Activated CD8-positive, alpha-beta T cell treated with anti-CD3 and anti-CD28 coated beads for 36 hours (primary cell): Measurements from ENCODE around the gene SMIM38. TPM values are rescaled to one million over a fixed set of nuclear protein-coding genes. Genes with fewer than 3 reads are reported as not detected.

Source experiments
- ATAC-seq: fragments of 200-7000 bp; cut with Tn5 transposase; one replicate; pipeline ENCODE4 v1.10.0; 2021; ENCODE audit warnings: mild to moderate bottlenecking, moderate library complexity
- CTCF ChIA-PET: fragments of 350-600 bp; sonication (Branson Sonifier 250); formaldehyde crosslinking; loops from one replicate; lab custom pipeline; 2021; ENCODE audit warnings: antibody characterized with exemption; lab: Charles Lee
- POLR2A ChIA-PET: fragments of 350-600 bp; sonication (Branson Sonifier 250); formaldehyde crosslinking; loops from one replicate; lab custom pipeline; 2021; ENCODE audit warnings: antibody characterized with exemption; lab: Charles Lee
- DNase-seq: peaks from one replicate; pipeline ENCODE4 v3.0.0-alpha.2; 2020
- H3K27ac Mint-ChIP-seq: one replicate; pipeline ENCODE4 v1.8.0; 2021; ENCODE audit warnings: mild to moderate bottlenecking, mixed read lengths
- H3K27me3 Mint-ChIP-seq: one replicate; pipeline ENCODE4 v1.8.0; 2021; ENCODE audit warnings: mixed read lengths
- H3K36me3 Mint-ChIP-seq: one replicate; pipeline ENCODE4 v1.8.0; 2021; ENCODE audit warnings: low read depth, mixed read lengths
- H3K4me1 Mint-ChIP-seq: one replicate; pipeline ENCODE4 v1.8.0; 2021; ENCODE audit warnings: low read depth, mixed read lengths
- H3K4me3 Mint-ChIP-seq: one replicate; pipeline ENCODE4 v1.8.0; 2021; ENCODE audit warnings: mild to moderate bottlenecking, moderate library complexity, mixed read lengths
- H3K9me3 Mint-ChIP-seq: one replicate; pipeline ENCODE4 v1.8.0; 2021; ENCODE audit warnings: mixed read lengths
- intact Hi-C: fragments of 100-400 bp; cut with micrococcal nuclease; formaldehyde crosslinking; loops from one replicate; pipeline ENCODE4 v1.10.0; 2022
- total RNA-seq, 2 experiments: library from RNA; stranded (reverse); gene quantifications; one replicate each; pipeline ENCODE4 v1.2.3, GENCODE V29; 2021
- TF ChIP-seq, protein P1 (sequence below): fragments of 200-600 bp; IDR thresholded peaks from one replicate; pipeline ENCODE4 v1.8.0; 2022; ENCODE audit warnings: antibody characterized with exemption, mild to moderate bottlenecking

Gene SMIM38
- total RNA-seq, 2 experiments from 2014 or later, result 0.31 to 0.77 TPM

DNA sequence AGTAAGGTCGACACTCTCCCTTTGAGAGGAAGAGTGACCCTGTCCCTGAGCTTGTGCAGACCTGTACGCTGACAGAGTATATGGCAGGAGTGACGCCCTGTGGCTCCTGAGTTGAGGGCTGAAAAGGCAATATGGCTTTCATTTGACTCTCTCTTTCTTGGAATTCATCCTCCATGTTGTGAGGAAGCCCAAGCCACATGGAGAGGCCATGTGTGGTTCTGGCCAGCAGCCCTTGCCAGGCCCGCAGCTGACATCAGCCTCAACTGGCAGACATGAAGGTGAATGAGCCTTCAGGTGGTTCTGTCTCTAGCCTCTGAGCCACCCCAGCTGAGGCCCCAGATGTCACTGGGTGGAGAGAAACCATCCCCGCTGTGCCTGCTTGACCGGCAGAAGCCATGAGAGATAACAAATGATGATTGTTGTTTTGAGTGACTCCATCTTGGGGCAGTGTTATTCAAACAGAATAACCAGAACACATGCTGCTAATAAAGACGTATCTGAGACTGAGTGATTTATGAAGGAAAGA, 31.9 kb downstream of the SMIM38 start:
- no peaks in the 10 kb centered on the region for H3K36me3 Mint-ChIP-seq
- no peak for DNase-seq
- TF ChIP-seq, protein P1, sequence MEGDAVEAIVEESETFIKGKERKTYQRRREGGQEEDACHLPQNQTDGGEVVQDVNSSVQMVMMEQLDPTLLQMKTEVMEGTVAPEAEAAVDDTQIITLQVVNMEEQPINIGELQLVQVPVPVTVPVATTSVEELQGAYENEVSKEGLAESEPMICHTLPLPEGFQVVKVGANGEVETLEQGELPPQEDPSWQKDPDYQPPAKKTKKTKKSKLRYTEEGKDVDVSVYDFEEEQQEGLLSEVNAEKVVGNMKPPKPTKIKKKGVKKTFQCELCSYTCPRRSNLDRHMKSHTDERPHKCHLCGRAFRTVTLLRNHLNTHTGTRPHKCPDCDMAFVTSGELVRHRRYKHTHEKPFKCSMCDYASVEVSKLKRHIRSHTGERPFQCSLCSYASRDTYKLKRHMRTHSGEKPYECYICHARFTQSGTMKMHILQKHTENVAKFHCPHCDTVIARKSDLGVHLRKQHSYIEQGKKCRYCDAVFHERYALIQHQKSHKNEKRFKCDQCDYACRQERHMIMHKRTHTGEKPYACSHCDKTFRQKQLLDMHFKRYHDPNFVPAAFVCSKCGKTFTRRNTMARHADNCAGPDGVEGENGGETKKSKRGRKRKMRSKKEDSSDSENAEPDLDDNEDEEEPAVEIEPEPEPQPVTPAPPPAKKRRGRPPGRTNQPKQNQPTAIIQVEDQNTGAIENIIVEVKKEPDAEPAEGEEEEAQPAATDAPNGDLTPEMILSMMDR, result no peak
- peaks cover 11% of the 10 kb centered on the region for H3K9me3 Mint-ChIP-seq
- ATAC-seq, result no peak
- CTCF ChIA-PET, result no interaction called here
- H3K27me3 Mint-ChIP-seq, result no peaks in the 10 kb centered on the region
- no peak overlapping the region for H3K4me3 Mint-ChIP-seq
- no peak overlapping the region for H3K27ac Mint-ChIP-seq
- intact Hi-C loops, result no loop called here
- POLR2A ChIA-PET, result no interaction called here
- H3K4me1 Mint-ChIP-seq, result peaks cover 5% of the 10 kb centered on the region

DNA sequence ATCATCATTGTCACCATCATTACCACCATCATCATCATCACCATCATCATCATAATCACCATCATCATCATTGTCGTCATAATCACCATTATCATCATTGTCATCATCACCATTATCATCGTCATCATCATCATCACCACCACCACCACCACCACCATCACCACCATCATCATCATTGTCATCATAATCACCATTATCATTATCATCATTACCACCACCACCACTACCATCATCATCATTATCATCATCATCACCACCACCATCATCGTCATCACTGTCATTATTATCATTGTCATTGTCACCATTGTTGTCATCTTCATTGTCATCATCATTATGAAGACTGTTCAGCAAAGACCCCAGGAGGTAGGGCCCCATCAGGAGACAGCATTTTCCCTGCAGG, 33.3 kb downstream of the SMIM38 start:
- TF ChIP-seq, protein P1, result no peak
- no peak for ATAC-seq
- CTCF ChIA-PET, result no interaction called here

DNA sequence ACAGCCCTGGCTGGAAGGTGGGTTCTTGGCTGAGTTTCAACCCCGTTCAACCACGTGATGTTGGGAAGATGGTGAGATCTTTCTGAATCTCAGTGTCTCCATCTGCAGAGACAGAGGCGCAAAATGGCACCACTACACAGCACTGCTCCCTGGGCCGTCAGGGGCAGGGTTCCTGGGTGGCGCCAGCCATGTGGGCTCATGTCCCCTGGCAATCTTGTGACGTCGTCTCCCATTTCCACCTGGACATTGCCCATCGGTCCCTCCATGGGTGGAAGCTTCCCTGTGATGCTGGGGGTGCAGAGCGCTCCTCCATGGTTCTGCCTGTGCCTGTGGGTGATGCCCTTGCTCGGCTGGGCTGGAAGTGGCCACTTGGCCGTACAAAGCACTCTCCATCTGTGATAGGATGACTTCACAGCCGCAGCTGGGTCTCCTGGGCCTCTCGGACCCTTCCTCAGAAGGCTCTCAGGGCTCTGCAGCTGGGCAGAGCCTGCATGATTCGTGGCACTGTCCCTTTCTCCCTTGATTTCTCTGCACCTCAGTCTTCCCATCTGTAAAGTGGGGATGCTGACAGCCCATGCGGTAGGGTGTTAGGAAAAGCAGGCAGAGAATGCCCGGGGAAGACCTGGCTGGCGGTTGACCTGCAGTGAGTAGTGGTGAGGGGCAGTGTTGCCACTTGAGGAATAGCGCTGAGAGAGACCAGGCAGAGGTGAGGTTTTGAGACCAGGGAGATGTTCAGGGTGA, 35.2 kb downstream of the SMIM38 start:
- intact Hi-C loops, result no loop called here
- Mint-ChIP-seq H3K4me1 (peaks cover 2% of the 10 kb centered on the region), H3K36me3 (no peaks in the 10 kb centered on the region), H3K27ac (no peak overlapping the region), H3K4me3 (no peak overlapping the region), H3K27me3 (no peaks in the 10 kb centered on the region), H3K9me3 (peaks cover 16% of the 10 kb centered on the region)
- ATAC-seq (no peak), DNase-seq (no peak)
- TF ChIP-seq, protein P1, result no peak
- ChIA-PET POLR2A (no interaction called here), CTCF (no interaction called here)

More for the DNA sequence above, 33.3 kb downstream of the SMIM38 start:
- intact Hi-C loops, result no loop called here
- Mint-ChIP-seq H3K27me3 (no peaks in the 10 kb centered on the region), H3K9me3 (peaks cover 11% of the 10 kb centered on the region), H3K36me3 (no peaks in the 10 kb centered on the region), H3K27ac (no peak overlapping the region), H3K4me3 (no peak overlapping the region), H3K4me1 (peaks cover 2% of the 10 kb centered on the region)
- POLR2A ChIA-PET, result no interaction called here
- no peak for DNase-seq

DNA sequence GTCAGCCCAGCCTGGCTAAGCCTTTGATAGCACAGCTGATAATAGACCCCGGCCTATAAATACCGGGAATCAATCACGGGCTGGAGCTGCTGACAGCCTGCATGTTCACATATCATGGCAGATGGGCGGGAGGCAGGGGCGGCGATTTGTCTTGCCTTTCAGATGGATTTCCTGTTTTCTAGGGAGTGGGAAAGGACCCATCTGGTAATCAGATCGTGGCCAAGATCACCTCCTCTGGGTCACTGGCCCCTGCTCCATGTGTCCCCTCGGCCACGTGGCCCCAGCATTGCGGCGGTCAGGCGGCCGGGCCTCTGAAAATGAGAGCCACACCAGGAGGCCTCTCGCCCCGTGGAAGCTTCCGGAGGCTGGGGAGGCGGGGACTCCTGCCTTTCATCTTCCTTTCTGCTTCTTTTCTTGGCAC, 36.6 kb downstream of the SMIM38 start:
- Mint-ChIP-seq H3K4me1 (peaks cover 2% of the 10 kb centered on the region), H3K27ac (no peak overlapping the region)

More for the DNA sequence above, 36.6 kb downstream of the SMIM38 start:
- Mint-ChIP-seq H3K9me3 (peaks cover 16% of the 10 kb centered on the region), H3K4me3 (no peak overlapping the region), H3K36me3 (no peaks in the 10 kb centered on the region), H3K27me3 (no peaks in the 10 kb centered on the region)
- intact Hi-C loops, result no loop called here
- DNase-seq (no peak), ATAC-seq (no peak)
- ChIA-PET POLR2A (interaction anchor here (1.6 kb wide), 1 partner anchor 11 kb away, joined by 3 read pairs; no protein-coding TSS in a partner anchor), CTCF (interaction anchor here (0.7 to 1.3 kb wide), 2 partner anchors 8 to 60 kb away, joined by 3 read pairs; no protein-coding TSS in a partner anchor)
- TF ChIP-seq, protein P1, result no peak
